GM19238 (cell line): ENCODE measurements around the gene GPR107.
"Not testable (repeated sequence)": the region's sequence is repeated elsewhere in the genome, so short reads cannot be mapped to it uniquely, and the experiment has no call there.

ENCODE experiments used
- DNase-seq: peaks from one replicate; pipeline ENCODE4 v3.0.0; 2011; ENCODE audit warnings: low spot score; ENCODE audit not compliant: insufficient read length

GPR107 gene

GRCh38 chr9:130053504-130054324 is at the start of gene GPR107:
GPR107 (plus strand) TSS chr9:130053906; CDS start chr9:130053933, 27 bp downstream.
- DNase-seq, result peak; percentile 93

GRCh38 chr9:130003943-130004552 is 49.7 kb upstream of the GPR107 start:
- DNase-seq, result no peak

- DNase-seq, result not testable (repeated sequence)
These were observed 46.8 kb upstream of the GPR107 start for GRCh38 chr9:130006952-130007351.

- no peak for DNase-seq
These were observed 45.2 kb upstream of the GPR107 start for GRCh38 chr9:130008538-130008937.

GRCh38 chr9:130009546-130009945 is 44.2 kb upstream of the GPR107 start:
- DNase-seq, result not testable (repeated sequence)

DNA sequence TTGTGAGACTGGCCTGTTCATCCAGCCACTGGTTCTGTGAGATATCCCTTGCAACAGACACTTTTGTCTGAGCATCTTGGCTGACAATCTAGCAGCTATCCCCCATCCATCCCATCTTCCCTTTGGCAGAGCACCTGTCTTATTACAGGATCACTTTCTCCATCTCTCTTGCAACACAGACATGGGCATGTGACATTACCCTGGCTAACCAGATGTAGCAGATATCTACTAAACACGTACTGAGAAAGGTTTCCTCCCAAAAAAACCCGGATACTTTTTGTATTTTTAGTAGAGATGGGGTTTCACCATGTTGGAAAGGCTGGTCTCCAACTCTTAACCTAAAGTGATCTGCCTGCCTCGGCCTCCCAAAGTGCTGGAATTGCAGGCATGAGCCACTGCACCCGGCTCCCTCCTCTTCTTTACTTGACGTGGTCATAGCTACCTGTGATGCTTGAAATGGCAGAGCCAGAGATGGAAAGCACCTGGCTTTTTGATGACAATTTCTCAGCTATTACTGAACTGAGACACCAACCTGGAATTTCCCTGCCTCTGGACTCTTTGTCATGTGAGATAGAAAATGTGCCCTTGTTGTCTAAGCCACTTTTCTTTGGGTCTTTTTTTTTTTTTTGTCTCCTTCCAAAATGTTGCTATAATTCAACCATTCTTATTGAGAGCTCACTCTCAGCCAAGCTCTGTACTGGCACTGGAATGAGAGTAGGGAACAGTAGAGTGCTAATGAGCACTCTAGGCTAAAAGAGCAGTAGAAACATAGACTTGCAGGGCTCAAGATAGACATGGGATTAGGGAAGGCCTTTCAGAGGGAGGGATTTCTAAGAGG is 43.3 kb upstream of the GPR107 start:
- no peak for DNase-seq

- DNase-seq, result no peak
These were observed 40.4 kb upstream of the GPR107 start for GRCh38 chr9:130013326-130013725.

DNA sequence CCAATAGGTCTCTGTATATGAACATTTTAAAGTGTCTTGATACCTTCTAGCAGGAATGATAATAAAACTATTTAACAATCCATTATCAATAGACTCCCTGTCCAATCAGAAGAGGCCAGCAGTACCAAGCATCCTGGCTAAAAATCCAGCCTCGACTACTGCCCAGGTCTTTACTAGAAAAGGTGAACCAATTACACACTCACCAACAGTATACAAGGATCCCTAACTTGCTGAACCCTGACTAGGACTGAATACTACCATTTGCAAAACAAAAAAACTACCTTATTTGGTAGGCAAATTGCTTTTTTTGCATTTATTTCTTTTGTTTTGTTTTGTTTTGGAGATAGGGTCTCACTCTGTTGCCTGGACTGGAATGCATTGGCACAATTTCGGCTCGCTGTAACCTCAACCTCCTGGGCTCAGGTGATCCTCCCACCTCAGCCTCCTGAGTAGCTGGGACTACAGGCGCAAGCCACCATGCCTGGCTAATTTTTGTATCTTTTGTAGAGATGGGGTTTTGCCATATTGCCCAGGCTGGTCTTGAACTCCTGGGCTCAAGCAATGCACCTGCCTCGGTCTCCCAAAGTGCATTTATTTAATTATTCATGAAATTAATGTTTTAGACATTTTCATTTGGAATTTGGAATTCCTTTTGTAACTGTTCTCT is 38.2 kb upstream of the GPR107 start:
- DNase-seq, result no peak

- DNase-seq, result no peak
These were observed 36.6 kb upstream of the GPR107 start for GRCh38 chr9:130017076-130017475.

DNA sequence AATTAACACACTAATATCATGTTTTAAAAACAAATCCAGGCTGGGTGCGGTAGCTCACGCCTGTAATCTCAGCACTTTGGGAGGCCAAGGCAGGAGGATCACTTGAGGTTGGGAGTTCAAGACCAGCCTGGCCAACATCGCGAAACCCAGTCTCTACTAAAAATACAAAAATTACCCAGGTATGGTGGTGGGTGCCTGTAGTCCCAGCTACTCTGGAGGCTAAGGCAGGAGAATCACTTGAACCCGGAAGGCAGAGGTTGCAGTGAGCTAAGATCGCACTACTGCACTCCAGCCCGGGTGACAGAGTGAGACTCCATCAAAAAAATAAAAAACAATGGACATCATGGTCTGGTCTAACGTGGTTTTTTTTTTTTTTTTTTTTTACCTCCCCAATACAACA is 36.2 kb upstream of the GPR107 start:
- DNase-seq, result not testable (repeated sequence)

DNA sequence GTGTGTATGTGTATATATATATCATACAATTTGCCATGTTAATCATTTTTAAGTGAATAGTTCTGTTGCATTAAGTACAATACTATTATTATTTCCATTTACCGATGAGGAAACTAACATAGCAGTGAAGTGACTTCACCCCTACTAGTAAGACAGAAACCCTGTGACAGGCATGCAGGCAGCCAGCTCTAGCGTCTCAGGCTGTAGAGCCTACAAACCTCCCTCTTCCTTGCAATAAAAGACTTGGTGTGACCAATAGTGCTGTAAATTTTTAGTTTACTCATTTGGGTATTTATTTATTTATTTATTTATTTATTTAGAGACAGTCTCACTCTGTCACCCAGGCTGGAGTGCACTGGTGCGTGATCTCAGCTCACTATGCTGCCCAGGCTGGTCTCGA is 35.4 kb upstream of the GPR107 start:
- DNase-seq, result no peak

DNA sequence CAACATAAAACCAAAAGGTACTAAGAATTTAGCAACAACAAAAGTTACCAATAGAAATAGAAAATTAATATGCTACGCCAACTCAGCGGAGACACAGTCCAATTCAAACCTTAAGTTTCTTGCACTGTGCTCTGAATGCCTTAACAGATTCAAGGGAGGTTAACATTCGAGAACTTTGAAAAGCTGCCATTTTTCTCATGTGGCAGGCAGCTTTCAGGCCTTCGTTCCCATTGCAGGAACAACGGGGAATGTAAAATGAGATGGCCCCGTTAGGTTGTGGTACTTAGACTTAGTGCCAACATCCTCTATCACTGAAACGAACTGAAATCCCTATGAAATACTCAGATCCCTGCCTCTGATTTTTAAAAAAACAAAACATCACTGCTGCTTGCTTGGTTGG is 33.1 kb upstream of the GPR107 start:
- DNase-seq, result no peak

DNA sequence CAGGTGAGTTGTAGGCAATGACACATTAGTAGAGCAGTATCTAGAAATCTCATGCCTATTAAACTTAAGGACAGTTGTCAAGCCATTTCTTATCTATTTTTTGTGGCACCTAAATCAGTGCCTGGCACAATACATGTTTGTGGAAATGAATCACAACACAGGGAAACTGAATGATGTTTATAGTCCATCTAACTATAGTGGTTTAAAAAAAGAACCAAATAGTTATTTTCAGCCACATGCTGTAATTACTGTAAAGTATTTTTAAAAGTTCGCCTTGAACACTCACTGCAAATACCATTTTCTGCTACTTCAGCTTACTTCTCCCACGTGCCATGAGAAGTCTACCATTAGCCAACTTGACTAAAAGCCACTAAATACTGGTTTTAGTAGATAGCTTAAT is 32.6 kb upstream of the GPR107 start:
- DNase-seq, result no peak

DNA sequence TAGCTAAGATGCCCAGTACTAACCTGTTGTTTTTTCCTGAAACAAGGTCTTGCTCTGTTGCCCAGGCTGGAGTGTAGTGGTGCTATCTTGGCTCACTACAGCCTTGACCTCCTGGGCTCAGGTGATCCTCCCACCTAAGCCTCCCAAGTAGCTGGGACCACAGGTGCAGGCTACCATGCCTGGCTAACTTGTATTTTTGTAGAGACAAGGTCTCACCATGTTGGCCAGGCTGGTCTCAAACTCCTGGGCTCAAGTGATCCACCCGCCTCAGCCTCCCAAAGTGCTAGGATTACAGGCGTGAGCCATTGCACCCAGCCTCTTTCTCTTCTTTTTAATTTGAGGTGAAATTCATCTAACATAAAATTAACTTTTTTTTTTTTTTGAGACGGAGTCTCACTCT is 31.9 kb upstream of the GPR107 start:
- not testable (repeated sequence) for DNase-seq

DNA sequence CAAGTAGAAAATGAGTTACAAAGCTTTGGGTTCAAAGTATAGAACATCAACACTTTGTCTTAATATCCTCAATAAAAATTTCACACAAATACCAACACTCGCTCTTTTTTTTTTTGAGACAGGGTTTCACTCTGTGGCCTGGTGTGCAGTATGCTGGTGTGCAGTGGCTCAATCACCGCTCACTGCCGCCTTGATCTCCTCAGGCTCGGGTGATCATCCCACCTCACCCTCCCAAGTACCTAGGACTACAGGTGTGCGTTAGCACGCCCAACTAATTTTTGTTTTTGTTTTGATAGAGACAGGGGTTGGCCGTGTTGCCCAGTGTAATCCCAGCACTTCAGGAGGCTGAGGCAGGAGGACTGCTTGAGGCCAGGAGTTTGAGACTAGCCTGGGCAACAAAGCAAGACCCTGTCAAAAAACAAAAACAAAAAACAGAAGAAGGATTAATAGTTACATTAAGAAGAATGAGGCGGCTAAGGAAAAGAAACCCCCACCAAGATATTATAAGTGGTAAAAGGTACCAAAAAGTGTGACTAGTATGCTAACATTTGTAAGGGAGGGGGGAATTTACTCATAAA is 31.1 kb upstream of the GPR107 start:
- no peak for DNase-seq

DNA sequence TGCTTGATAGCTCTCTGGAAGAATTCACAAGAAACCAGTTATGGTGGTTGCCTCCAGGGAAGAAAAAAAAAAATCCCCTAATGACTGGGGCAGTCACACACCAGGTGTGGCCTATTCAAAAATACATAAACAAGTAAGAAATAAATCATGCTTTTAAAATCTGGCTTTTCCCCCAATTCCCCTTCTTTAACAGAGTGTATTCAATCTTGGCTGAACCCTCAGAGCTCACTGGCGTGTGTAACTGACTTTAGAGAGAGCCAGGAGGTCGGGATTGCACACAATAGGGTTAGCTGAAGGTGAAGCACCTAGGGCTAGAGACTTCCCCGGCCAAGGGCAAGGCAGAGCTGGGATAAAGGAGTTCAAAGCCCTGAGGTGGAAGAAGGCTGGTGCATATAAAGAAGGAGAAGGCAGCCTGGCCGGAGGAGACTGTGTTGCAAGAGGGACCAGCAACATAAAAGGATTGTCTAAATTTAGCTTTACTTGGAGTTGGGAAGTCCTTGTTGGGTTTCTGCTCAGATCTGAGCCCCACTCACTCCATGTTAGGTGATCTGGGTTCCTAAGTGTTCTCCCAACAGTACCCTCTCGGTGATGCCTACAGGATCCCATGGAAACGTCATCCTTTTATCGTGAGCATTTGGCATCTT is 30.4 kb upstream of the GPR107 start:
- DNase-seq, result no peak

DNA sequence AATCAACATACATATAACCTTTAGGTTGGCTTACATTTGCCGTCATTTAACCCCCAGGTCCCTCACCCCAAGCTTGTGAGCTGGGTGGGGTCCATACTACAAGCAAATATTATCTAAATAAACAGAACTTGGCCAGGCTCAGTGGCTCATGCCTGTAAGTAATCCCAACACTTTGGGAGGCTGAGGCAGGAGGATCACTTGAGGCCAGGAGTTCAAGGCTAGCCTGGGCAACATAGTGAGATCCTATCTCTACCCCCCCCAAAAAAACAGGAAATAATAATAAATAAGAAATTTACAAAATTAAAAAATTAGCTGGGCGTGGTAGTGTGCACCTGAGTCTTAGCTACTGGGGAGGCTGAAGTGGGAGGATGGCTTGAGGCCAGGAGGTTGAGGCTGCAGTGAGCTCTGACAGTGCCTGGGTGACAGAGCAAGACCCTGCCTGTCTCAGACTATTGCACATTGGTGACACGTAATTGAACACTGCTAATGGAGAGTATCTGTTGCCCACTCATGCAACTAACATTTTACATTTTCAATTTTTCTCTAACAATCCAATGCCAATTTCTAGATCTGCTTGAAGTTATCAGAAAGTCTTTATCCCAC is 29.6 kb upstream of the GPR107 start:
- DNase-seq, result no peak

- DNase-seq, result no peak
These were observed 29.1 kb upstream of the GPR107 start for GRCh38 chr9:130024597-130024994.

GRCh38 chr9:130026583-130027340 is 26.9 kb upstream of the GPR107 start:
- no peak for DNase-seq
